Large intestine (tissue), 3 donors: ENCODE results near the gene AFF2. TPM values are rescaled to one million over a fixed set of nuclear protein-coding genes. Genes with fewer than 3 reads are reported as not detected.

Source experiments
- DNase-seq, 2 donors: peaks; one replicate each; pipeline versions ENCODE4 v3.0.0 to v3.0.0-alpha.2; 2013
- H3K27ac ChIP-seq: one replicate; pipeline ENCODE4 v1.5.1; 2013; ENCODE audit warnings: low read length
- H3K27me3 ChIP-seq: 2 replicates; pipeline ENCODE4 v1.6.1; 2013; ENCODE audit warnings: low read length; ENCODE audit not compliant: control insufficient read depth, insufficient read depth
- H3K36me3 ChIP-seq: 2 replicates; pipeline ENCODE4 v1.6.1; 2013; ENCODE audit warnings: low read length; ENCODE audit not compliant: control insufficient read depth, insufficient read depth
- H3K4me1 ChIP-seq: one replicate; pipeline ENCODE4 v1.6.1; 2013; ENCODE audit warnings: low read length; ENCODE audit not compliant: control insufficient read depth, insufficient read depth
- H3K4me3 ChIP-seq: one replicate; pipeline ENCODE4 v1.5.1; 2013; ENCODE audit warnings: low read length
- H3K9me3 ChIP-seq: one replicate; pipeline ENCODE4 v1.6.1; 2013; ENCODE audit warnings: mild to moderate bottlenecking, low read depth, low read length, moderate library complexity; ENCODE audit not compliant: control insufficient read depth
- WGBS: methylation state at CpG from one replicate; pipeline ENCODE4 v1.1.5; 2013; ENCODE audit warnings: low lambda C conversion rate; ENCODE audit not compliant: insufficient coverage; 5-methylcytosine and 5-hydroxymethylcytosine counted together
- polyA plus RNA-seq: library from polyadenylated mRNA; unstranded; fragments of 120-200 nt; gene quantifications from one replicate; pipeline ENCODE4 v1.2.1, GENCODE V29; 2013

Gene AFF2
- polyA plus RNA-seq, 1 donor: 1.6 TPM

DNA sequence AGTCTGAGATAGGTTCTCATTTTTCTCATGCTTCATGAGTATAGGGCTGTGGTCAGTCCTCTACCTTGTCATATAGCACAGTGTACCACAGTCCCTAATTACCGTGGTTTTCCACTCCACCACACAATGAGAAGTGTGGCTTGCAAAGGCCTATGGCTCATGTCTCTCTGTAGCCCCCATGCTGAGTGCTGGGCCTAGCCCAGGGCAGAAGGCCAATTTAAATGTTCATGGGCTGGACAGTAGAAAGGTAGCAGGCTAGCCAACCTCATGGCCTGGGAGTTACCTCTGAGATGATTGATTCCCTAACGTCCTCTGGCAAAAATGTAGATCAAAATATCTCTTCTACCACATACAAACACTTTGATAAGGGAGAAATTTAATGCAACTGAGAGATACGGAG lies 222.5 kb downstream of the AFF2 start:
- no CpG with 5 or more reads among the region's 3 CpGs for WGBS
- Histone ChIP-seq H3K36me3 (no peaks in the 10 kb centered on the region), H3K4me1 (no peaks in the 10 kb centered on the region), H3K27ac (no peak overlapping the region), H3K27me3 (no peaks in the 10 kb centered on the region), H3K4me3 (no peak overlapping the region), H3K9me3 (no peaks in the 10 kb centered on the region)
- no peak for DNase-seq

DNA sequence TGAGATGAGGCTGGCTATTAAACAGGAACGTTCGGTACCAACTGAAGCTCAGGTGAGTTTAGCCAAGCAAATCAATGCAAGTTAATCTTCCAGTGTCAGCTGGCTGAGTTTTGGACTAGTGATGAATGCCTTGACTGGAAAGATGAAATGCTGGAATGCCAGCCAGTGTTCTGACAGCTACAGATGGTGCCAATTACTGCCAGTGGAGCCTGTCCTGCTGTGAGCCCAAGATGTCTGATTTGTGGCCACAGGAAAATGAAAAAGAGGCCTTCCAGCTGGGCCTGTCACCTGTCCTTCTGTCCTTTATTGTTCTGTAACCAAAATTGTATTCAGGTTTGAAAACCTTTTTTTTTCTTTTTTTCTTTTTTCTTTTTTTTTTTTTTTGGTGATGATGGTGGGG lies 223.1 kb downstream of the AFF2 start:
- no peak overlapping the region for H3K27ac ChIP-seq
- H3K4me3 ChIP-seq: no peak overlapping the region
- whole genome bisulfite sequencing: no CpG with 5 or more reads among the region's 2 CpGs
- no peaks in the 10 kb centered on the region for H3K4me1 ChIP-seq
- H3K9me3 ChIP-seq: no peaks in the 10 kb centered on the region
- no peaks in the 10 kb centered on the region for H3K27me3 ChIP-seq
- no peaks in the 10 kb centered on the region for H3K36me3 ChIP-seq
- DNase-seq: no peak

DNA sequence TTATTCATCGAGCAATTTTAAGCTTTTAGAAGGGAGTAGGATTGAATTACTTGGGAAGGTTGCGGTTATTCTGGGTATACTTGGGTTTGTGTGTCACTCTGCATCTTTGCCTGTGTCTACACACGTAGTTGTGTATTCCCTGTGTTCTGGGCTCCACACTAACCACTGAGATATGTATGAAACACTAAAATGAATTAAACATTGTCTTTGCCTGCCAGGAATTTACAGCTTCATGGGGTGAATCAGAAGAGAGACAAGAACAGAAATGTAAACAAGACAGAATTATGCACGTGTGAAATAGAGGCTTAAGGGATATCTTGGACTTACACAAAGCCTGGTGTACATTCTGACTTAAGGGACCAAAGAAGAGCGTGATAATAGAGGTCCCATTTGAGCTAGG lies 228.5 kb downstream of the AFF2 start:
- Histone ChIP-seq H3K27me3 (no peaks in the 10 kb centered on the region), H3K4me3 (no peak overlapping the region), H3K4me1 (no peaks in the 10 kb centered on the region), H3K9me3 (no peaks in the 10 kb centered on the region), H3K36me3 (no peaks in the 10 kb centered on the region), H3K27ac (no peak overlapping the region)
- DNase-seq: no peak
- no CpG with 5 or more reads among the region's 5 CpGs for WGBS

DNA sequence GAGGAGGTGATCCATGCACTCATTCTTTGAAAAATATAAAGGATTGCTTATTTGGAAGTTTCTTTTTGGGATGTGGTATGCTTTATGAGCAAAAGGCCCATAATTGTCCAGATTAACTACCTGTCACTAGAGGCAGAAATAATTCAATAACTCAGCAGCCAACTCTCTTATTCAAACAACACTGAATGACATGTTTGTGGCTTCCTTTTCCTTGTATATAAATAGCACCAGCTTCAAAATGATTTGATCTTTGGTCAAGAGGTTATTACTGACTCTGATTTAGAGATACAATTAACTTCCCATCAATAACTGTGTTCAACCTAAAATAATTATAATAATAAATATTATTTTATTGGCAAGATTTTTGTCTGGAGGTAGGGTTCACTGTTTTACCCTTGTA lies 232.3 kb downstream of the AFF2 start:
- no peaks in the 10 kb centered on the region for H3K27me3 ChIP-seq
- DNase-seq: no peak
- no peak overlapping the region for H3K4me3 ChIP-seq
- no peaks in the 10 kb centered on the region for H3K4me1 ChIP-seq
- no peak overlapping the region for H3K27ac ChIP-seq
- no peaks in the 10 kb centered on the region for H3K36me3 ChIP-seq
- H3K9me3 ChIP-seq: no peaks in the 10 kb centered on the region

DNA sequence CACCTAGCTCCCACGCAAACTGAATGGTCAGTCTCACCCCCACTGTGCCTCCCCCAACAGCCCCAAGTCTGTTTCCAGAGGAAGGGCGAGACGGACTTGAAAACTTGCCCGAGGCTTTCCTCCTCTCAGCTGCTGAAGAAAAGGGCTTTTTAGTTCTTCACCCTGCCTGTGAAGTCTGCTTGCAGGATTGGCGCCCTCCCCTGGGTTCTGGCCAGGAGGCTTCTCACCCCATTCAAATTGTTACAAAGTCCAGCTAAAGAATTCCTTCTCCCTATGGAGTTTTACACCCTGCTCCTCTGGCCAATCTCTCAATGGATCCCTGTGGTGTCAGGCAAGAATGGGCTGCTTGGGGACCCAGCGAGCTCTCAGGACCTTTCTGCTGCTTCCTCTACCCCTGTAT lies 241.0 kb downstream of the AFF2 start:
- H3K4me3 ChIP-seq: no peak overlapping the region
- no CpG with 5 or more reads among the region's 6 CpGs for WGBS
- no peak overlapping the region for H3K27ac ChIP-seq
- no peaks in the 10 kb centered on the region for H3K9me3 ChIP-seq
- H3K27me3 ChIP-seq: no peaks in the 10 kb centered on the region
- DNase-seq: no peak
- no peaks in the 10 kb centered on the region for H3K4me1 ChIP-seq
- H3K36me3 ChIP-seq: no peaks in the 10 kb centered on the region

DNA sequence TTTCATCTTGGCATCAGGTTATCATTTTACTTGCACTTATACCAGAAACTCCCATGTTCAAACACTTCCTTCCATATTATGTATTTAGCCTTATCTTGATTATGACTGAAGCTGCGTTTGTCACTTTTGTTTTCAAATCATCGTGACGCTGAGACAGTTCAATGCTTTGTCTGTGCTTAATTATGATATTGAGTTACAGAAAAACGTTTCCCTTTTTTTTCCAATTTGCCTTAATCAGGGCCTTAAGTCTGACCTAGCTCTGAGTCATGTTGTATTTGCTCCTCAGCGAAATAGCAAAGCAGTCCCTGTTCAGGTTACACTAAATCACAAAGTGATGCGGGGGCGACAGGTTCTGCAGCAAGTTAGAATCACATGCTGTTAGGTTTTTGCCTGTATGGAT lies 254.7 kb downstream of the AFF2 start:
- H3K27ac ChIP-seq: no peak overlapping the region
- no peaks in the 10 kb centered on the region for H3K4me1 ChIP-seq
- DNase-seq: no peak
- H3K36me3 ChIP-seq: no peaks in the 10 kb centered on the region
- no peak overlapping the region for H3K4me3 ChIP-seq
- H3K9me3 ChIP-seq: no peaks in the 10 kb centered on the region
- H3K27me3 ChIP-seq: no peaks in the 10 kb centered on the region
- WGBS: no CpG with 5 or more reads among the region's 7 CpGs

GRCh38 chrX:148763896-148764295 lies 263.5 kb downstream of the AFF2 start:
- H3K27me3 ChIP-seq: no peaks in the 10 kb centered on the region
- DNase-seq: no peak
- no peaks in the 10 kb centered on the region for H3K4me1 ChIP-seq
- H3K9me3 ChIP-seq: no peaks in the 10 kb centered on the region
- 83% methylated on average over 2 of the region's 2 CpGs for WGBS
- H3K27ac ChIP-seq: no peak overlapping the region
- no peaks in the 10 kb centered on the region for H3K36me3 ChIP-seq
- no peak overlapping the region for H3K4me3 ChIP-seq

DNA sequence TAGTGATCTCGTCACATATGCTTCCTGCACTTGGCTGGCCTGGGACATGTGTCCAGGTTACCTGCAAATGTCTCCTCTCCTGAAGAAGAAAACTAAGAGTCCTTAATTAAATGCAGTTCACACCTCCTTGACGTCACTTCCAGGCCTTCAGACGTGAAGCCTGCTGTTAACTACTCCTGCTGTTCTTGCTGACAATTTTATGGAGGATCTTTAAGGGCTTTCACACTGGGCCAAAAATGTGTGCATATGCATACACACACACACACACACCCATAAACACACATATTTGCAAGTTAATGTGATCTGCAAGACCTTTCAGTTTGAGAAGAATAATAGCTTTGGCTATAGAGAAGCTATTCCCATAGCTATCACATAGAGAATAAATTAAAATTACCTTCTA lies 267.9 kb downstream of the AFF2 start:
- Histone ChIP-seq H3K9me3 (no peaks in the 10 kb centered on the region), H3K27ac (no peak overlapping the region), H3K36me3 (no peaks in the 10 kb centered on the region), H3K4me1 (no peaks in the 10 kb centered on the region), H3K4me3 (no peak overlapping the region), H3K27me3 (no peaks in the 10 kb centered on the region)
- WGBS: no CpG with 5 or more reads among the region's 3 CpGs
- DNase-seq: no peak

GRCh38 chrX:148771440-148771839 lies 271.0 kb downstream of the AFF2 start:
- Histone ChIP-seq H3K4me1 (no peaks in the 10 kb centered on the region), H3K4me3 (no peak overlapping the region), H3K36me3 (no peaks in the 10 kb centered on the region), H3K27me3 (no peaks in the 10 kb centered on the region), H3K27ac (no peak overlapping the region), H3K9me3 (no peaks in the 10 kb centered on the region)
- DNase-seq: no peak

DNA sequence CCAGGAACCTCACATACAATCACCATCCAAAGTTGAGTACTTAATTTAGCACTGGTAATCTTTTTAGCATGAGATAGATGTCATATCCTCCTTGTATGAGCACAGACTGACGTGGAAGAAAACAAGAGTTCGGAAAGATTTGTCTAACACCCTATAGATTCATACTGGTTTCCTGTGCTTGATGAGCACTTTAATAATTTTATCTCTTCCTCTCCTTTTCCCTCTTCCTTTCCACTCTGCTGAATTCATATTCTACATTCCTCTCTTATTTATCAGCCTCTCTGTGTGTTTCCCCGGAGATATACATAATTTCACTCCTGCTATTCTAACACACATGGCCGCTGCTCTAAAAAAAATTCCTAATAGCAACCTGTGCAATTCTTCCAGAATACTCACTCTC lies 273.9 kb downstream of the AFF2 start:
- DNase-seq: no peak
- H3K4me1 ChIP-seq: no peaks in the 10 kb centered on the region
- H3K27ac ChIP-seq: no peak overlapping the region
- no peaks in the 10 kb centered on the region for H3K27me3 ChIP-seq
- no peaks in the 10 kb centered on the region for H3K36me3 ChIP-seq
- no peaks in the 10 kb centered on the region for H3K9me3 ChIP-seq
- no CpG with 5 or more reads among the region's 4 CpGs for WGBS
- H3K4me3 ChIP-seq: no peak overlapping the region

DNA sequence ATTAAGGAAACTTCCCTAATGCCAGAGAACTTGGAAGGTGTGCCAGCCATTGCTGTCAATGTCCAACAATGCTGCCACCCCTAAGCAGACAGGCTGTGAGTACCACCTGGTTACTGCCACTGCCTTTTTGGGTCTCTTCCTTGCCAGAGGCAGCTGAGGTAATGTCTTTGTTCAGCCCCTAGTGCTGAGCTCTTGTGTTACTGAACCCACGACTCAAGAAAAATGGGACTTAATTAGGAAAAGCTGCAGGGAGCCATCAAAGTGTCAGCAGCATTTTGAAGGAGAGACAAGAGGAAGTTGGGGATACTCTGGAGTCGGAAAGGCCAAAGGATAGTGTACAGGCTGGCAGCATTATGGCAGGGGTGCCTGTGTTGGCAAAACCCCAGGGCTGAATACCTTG lies 283.7 kb downstream of the AFF2 start:
- Histone ChIP-seq H3K4me3 (no peak overlapping the region), H3K36me3 (no peaks in the 10 kb centered on the region), H3K27me3 (no peaks in the 10 kb centered on the region), H3K27ac (no peak overlapping the region), H3K9me3 (no peaks in the 10 kb centered on the region), H3K4me1 (no peaks in the 10 kb centered on the region)
- WGBS: no CpG with 5 or more reads among the region's 2 CpGs
- DNase-seq: no peak
